ENCODE measurements around the gene ISCA1.

ISCA1 gene

GRCh38 chr9:86217076-86217755 lies 65.1 kb downstream of the ISCA1 start:
- DNase-seq (ENCODE audit: insufficient read length, low spot score) (no peak), FAIRE-seq (no peak)
- TF ChIP-seq POU2F2 (IDR thresholded peaks at IDR 0.05; ENCODE audit: low read depth, low read length) = no peak
- TF ChIP-seq SPI1 (IDR thresholded peaks at IDR 0.05; ENCODE audit: low read depth, low read length) = no peak
- no peak for TF ChIP-seq TAF1 (IDR thresholded peaks at IDR 0.05; ENCODE audit: low read depth, low read length)
- TF ChIP-seq PAX5 (IDR thresholded peaks at IDR 0.05; ENCODE audit: insufficient read depth, low read length, severe bottlenecking) = no peak
- TF ChIP-seq POLR2AphosphoS5 (IDR thresholded peaks at IDR 0.05; ENCODE audit: low read depth, low read length) = no peak
- no peak for TF ChIP-seq POLR2A (IDR thresholded peaks at IDR 0.05; ENCODE audit: low read depth, low read length)
